ENCODE measurements around the gene MPV17L.
"Not testable (repeated sequence)": the region's sequence is repeated elsewhere in the genome, so short reads cannot be mapped to it uniquely, and the experiment has no call there.

Gene MPV17L

GRCh38 chr16:15450624-15451023, 55.1 kb downstream of the MPV17L start:
- in situ Hi-C loops (cut with HindIII; ENCODE audit: low sequenced_read_pairs): no loop called here

- in situ Hi-C loops (cut with HindIII; ENCODE audit: low sequenced_read_pairs): no loop called here
These were observed 55.7 kb downstream of the MPV17L start for GRCh38 chr16:15451098-15451731.

GRCh38 chr16:15452246-15452855, 56.8 kb downstream of the MPV17L start:
- in situ Hi-C loops (cut with HindIII; ENCODE audit: low sequenced_read_pairs): no loop called here

- in situ Hi-C loops (cut with HindIII; ENCODE audit: low sequenced_read_pairs): not testable (repeated sequence)
These were observed 57.7 kb downstream of the MPV17L start for GRCh38 chr16:15453296-15453695.

- in situ Hi-C loops (cut with HindIII; ENCODE audit: low sequenced_read_pairs): not testable (repeated sequence)
These were observed 59.4 kb downstream of the MPV17L start for GRCh38 chr16:15454933-15455332.

- in situ Hi-C loops (cut with HindIII; ENCODE audit: low sequenced_read_pairs): no loop called here
These were observed 61.8 kb downstream of the MPV17L start for GRCh38 chr16:15457400-15457799.

- in situ Hi-C loops (cut with HindIII; ENCODE audit: low sequenced_read_pairs): no loop called here
These were observed 62.4 kb downstream of the MPV17L start for GRCh38 chr16:15457958-15458357.

- in situ Hi-C loops (cut with HindIII; ENCODE audit: low sequenced_read_pairs): no loop called here
These were observed 64.2 kb downstream of the MPV17L start for GRCh38 chr16:15459791-15460190.

GRCh38 chr16:15460601-15461000, 65.0 kb downstream of the MPV17L start:
- in situ Hi-C loops (cut with HindIII; ENCODE audit: low sequenced_read_pairs): no loop called here

- in situ Hi-C loops (cut with HindIII; ENCODE audit: low sequenced_read_pairs): no loop called here
These were observed 65.8 kb downstream of the MPV17L start for GRCh38 chr16:15461376-15461775.

All from DLD1 (cell line).